ENCODE data around the gene OR2G3. TPM values are rescaled to one million over a fixed set of nuclear protein-coding genes. Genes with fewer than 3 reads are reported as not detected.

Gene OR2G3
- polyA plus RNA-seq, 1 experiment: not detected

- TF ChIP-seq CTCF (IDR thresholded peaks at IDR 0.05; ENCODE audit: insufficient read depth, low read depth, low read length): no peak
- Histone ChIP-seq H3K36me3 (ENCODE audit: control insufficient read depth, insufficient read depth, low read length) (no peaks in the 10 kb centered on the region), H3K27me3 (ENCODE audit: control insufficient read depth, insufficient read depth, low read length) (no peaks in the 10 kb centered on the region), H3K4me3 (ENCODE audit: low read depth, low read length) (no peak overlapping the region)
- no peak for DNase-seq (ENCODE audit: low read depth)
- ChIA-PET POLR2A (no interaction called here), CTCF (no interaction called here)
Measured at GRCh38 chr1:247642742-247643141, 37.4 kb downstream of the OR2G3 start.

GRCh38 chr1:247646867-247647266 is 41.5 kb downstream of the OR2G3 start:
- ChIA-PET CTCF (no interaction called here), POLR2A (no interaction called here)
- no peak for TF ChIP-seq CTCF (IDR thresholded peaks at IDR 0.05; ENCODE audit: insufficient read depth, low read depth, low read length)
- no peaks in the 10 kb centered on the region for H3K36me3 ChIP-seq (ENCODE audit: control insufficient read depth, insufficient read depth, low read length)
- no peak overlapping the region for H3K4me3 ChIP-seq (ENCODE audit: low read depth, low read length)
- no peak for DNase-seq (ENCODE audit: low read depth)
- no peaks in the 10 kb centered on the region for H3K27me3 ChIP-seq (ENCODE audit: control insufficient read depth, insufficient read depth, low read length)

- ChIA-PET CTCF (no interaction called here), POLR2A (no interaction called here)
- no peak for TF ChIP-seq CTCF (IDR thresholded peaks at IDR 0.05; ENCODE audit: insufficient read depth, low read depth, low read length)
Measured at GRCh38 chr1:247647864-247648263, 42.5 kb downstream of the OR2G3 start.

GRCh38 chr1:247653040-247653439 is 47.7 kb downstream of the OR2G3 start:
- POLR2A ChIA-PET: no interaction called here
- H3K36me3 ChIP-seq (ENCODE audit: control insufficient read depth, insufficient read depth, low read length): no peaks in the 10 kb centered on the region
- DNase-seq (ENCODE audit: low read depth): no peak
- H3K4me3 ChIP-seq (ENCODE audit: low read depth, low read length): no peak overlapping the region
- no peaks in the 10 kb centered on the region for H3K27me3 ChIP-seq (ENCODE audit: control insufficient read depth, insufficient read depth, low read length)
- no peak for TF ChIP-seq CTCF (IDR thresholded peaks at IDR 0.05; ENCODE audit: insufficient read depth, low read depth, low read length)
- CTCF ChIA-PET: no interaction called here

More at GRCh38 chr1:247647864-247648263, 42.5 kb downstream of the OR2G3 start:
- H3K4me3 ChIP-seq (ENCODE audit: low read depth, low read length): no peak overlapping the region
- no peaks in the 10 kb centered on the region for H3K27me3 ChIP-seq (ENCODE audit: control insufficient read depth, insufficient read depth, low read length)
- H3K36me3 ChIP-seq (ENCODE audit: control insufficient read depth, insufficient read depth, low read length): no peaks in the 10 kb centered on the region
- DNase-seq (ENCODE audit: low read depth): no peak

Small RNA genes lying within 50 kb of the gene (small RNA-seq; reads per million reads assigned to genes)
- gene RF00026 (ENCODE audit: insufficient read length, low read depth, low replicate concordance): not detected

Other genes with a start within 250 kb of the OR2G3 start
- gene NLRP3, start 189.4 kb upstream of the OR2G3 start, polyA plus RNA-seq (2011; rRNA removed): 0.02 TPM in 1 of 2 replicates, not detected in the other
- gene OR2B11, start 147.5 kb upstream of the OR2G3 start, polyA plus RNA-seq (2011; rRNA removed): not detected in 2 replicates
- gene OR2C3, start 69.1 kb upstream of the OR2G3 start, polyA plus RNA-seq (2011; rRNA removed): not detected in 2 replicates
- gene GCSAML, start 56.5 kb upstream of the OR2G3 start, polyA plus RNA-seq (2011; rRNA removed): not detected in 2 replicates
- gene OR2G2, start 17.2 kb upstream of the OR2G3 start, polyA plus RNA-seq (2011; rRNA removed): not detected in 2 replicates
- not detected in 2 replicates for gene OR13G1, start 74.2 kb downstream of the OR2G3 start, polyA plus RNA-seq (2011; rRNA removed)
- not detected in 2 replicates for gene OR6F1, start 111.1 kb downstream of the OR2G3 start, polyA plus RNA-seq (2011; rRNA removed)
- not detected in 2 replicates for gene OR14K1, start 133.0 kb downstream of the OR2G3 start, polyA plus RNA-seq (2011; rRNA removed)
- gene OR14A2, start 142.6 kb downstream of the OR2G3 start, polyA plus RNA-seq (2011; rRNA removed): not detected in 2 replicates
- not detected in 2 replicates for gene OR1C1, start 155.0 kb downstream of the OR2G3 start, polyA plus RNA-seq (2011; rRNA removed)
- gene OR14A16, start 218.5 kb downstream of the OR2G3 start, polyA plus RNA-seq (2011; rRNA removed): not detected in 2 replicates
- gene OR11L1, start 236.3 kb downstream of the OR2G3 start, polyA plus RNA-seq (2011; rRNA removed): not detected in 2 replicates